Memory B cell (primary cell): ENCODE results near the gene PHGDH.
"Not testable (repeated sequence)": the region's sequence is repeated elsewhere in the genome, so short reads cannot be mapped to it uniquely, and the experiment has no call there.

Experiments used
- ATAC-seq: fragments of 150-1000 bp; cut with Tn5 transposase; 2 replicates; pipeline ENCODE4 v1.10.0; 2021; ENCODE audit warnings: low read depth, mild to moderate bottlenecking, moderate library complexity
- DNase-seq, 2 donors: peaks; one replicate each; pipeline ENCODE4 v3.0.0; 2022; ENCODE audit warnings: low spot score in 2 of 2
- H3K27ac Mint-ChIP-seq: one replicate; pipeline ENCODE4 v1.8.0; 2022; ENCODE audit warnings: mild to moderate bottlenecking, moderate library complexity, mixed read lengths
- H3K27me3 Mint-ChIP-seq: one replicate; pipeline ENCODE4 v1.8.0; 2022; ENCODE audit warnings: mixed read lengths
- H3K36me3 Mint-ChIP-seq: one replicate; pipeline ENCODE4 v1.8.0; 2022; ENCODE audit warnings: mild to moderate bottlenecking, mixed read lengths
- H3K4me1 Mint-ChIP-seq: one replicate; pipeline ENCODE4 v1.8.0; 2022; ENCODE audit warnings: mixed read lengths
- H3K4me3 Mint-ChIP-seq: one replicate; pipeline ENCODE4 v1.8.0; 2022; ENCODE audit warnings: mild to moderate bottlenecking, moderate library complexity, mixed read lengths
- H3K9me3 Mint-ChIP-seq: one replicate; pipeline ENCODE4 v1.8.0; 2022; ENCODE audit warnings: mixed read lengths

The PHGDH gene

GRCh38 chr1:119681560-119681959 lies 30.2 kb upstream of the PHGDH start:
- no peaks in the 10 kb centered on the region for H3K9me3 Mint-ChIP-seq
- H3K4me3 Mint-ChIP-seq = no peak overlapping the region
- ATAC-seq (no peak), DNase-seq (no peak)
- no peaks in the 10 kb centered on the region for H3K4me1 Mint-ChIP-seq
- H3K27ac Mint-ChIP-seq = no peak overlapping the region
- peaks cover 3% of the 10 kb centered on the region for H3K27me3 Mint-ChIP-seq
- no peaks in the 10 kb centered on the region for H3K36me3 Mint-ChIP-seq

GRCh38 chr1:119682141-119682540 lies 29.6 kb upstream of the PHGDH start:
- Mint-ChIP-seq H3K27me3 (peaks cover 3% of the 10 kb centered on the region), H3K9me3 (no peaks in the 10 kb centered on the region), H3K4me1 (no peaks in the 10 kb centered on the region), H3K4me3 (no peak overlapping the region), H3K27ac (no peak overlapping the region), H3K36me3 (no peaks in the 10 kb centered on the region)
- ATAC-seq (no peak), DNase-seq (no peak)

DNA sequence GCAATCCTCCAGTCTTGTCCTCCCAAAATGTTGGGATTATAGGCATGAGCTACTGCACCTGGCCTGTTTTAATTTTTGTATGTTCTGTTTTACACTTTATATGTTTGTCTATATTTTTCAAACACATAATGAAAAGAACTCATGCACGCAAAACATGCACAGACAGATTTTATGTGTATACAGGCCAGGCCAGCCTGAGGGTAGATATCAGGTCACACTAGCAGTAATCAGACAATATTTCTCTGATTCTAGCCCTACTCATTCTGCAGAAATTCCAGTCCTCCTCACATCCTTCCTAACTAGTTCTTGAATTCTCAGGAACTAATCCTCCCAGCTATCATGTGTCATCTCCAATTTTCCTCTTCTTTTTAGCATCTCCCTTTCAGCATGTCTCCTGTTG lies 27.8 kb upstream of the PHGDH start:
- no peak for DNase-seq
- peaks cover 1% of the 10 kb centered on the region for H3K27me3 Mint-ChIP-seq

DNA sequence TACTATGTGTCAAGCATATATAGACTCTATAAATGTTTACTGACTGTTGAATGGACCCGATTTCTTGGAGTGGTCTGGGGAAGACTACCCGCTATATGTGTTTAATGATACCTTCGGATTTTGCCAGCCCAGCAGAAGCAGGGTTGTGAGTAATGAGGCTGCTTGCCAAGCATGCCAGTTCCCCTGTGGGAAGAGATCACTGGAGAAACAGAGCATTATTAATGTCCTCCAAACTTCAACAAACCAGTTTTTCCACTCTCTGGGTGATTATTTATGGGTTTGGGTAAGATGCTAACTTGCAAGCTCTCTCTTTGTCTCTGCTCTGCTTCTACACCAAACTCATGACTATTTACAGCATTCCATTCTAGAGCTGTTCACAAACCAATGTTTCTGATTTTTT lies 25.1 kb upstream of the PHGDH start:
- Mint-ChIP-seq H3K36me3 (no peaks in the 10 kb centered on the region), H3K27me3 (no peaks in the 10 kb centered on the region), H3K4me3 (no peak overlapping the region), H3K27ac (no peak overlapping the region), H3K4me1 (no peaks in the 10 kb centered on the region), H3K9me3 (no peaks in the 10 kb centered on the region)
- DNase-seq = no peak
- ATAC-seq = no peak

More for the DNA sequence above, 27.8 kb upstream of the PHGDH start:
- ATAC-seq = no peak
- Mint-ChIP-seq H3K36me3 (no peaks in the 10 kb centered on the region), H3K4me1 (no peaks in the 10 kb centered on the region), H3K27ac (no peak overlapping the region), H3K9me3 (no peaks in the 10 kb centered on the region), H3K4me3 (no peak overlapping the region)

DNA sequence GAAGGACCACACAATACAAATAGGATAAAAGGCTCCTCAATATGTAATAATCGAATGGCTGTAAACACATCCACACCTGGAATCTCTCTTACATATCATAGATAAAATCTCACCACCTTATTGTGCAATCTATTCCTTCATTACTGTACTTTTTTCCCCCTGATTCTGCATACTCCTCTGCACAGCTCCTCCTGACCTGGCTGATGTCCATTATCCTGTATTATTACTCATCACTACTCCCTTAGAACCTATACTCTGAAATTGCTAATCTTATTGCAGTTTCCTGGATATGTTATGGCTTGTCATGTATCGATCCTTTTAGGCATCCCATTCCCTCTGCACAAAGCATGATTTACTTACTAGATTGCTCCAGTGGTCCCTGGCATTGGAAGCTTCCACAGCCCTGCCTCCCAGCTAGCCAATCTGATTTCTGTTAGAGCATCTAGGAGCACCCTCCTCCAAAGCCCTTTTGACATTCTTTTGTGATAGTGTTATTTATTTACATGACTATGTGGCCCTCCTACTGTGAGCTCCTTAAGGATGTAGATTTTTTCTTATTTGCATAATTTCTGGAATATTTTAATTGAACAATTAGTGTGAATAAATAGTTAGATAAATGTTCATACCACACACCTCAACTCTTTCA lies 24.2 kb upstream of the PHGDH start:
- no peak for DNase-seq
- no peaks in the 10 kb centered on the region for H3K4me1 Mint-ChIP-seq
- no peaks in the 10 kb centered on the region for H3K27me3 Mint-ChIP-seq
- no peak overlapping the region for H3K4me3 Mint-ChIP-seq
- H3K27ac Mint-ChIP-seq = no peak overlapping the region
- no peak for ATAC-seq
- no peaks in the 10 kb centered on the region for H3K36me3 Mint-ChIP-seq
- no peaks in the 10 kb centered on the region for H3K9me3 Mint-ChIP-seq

GRCh38 chr1:119688810-119689209 lies 22.9 kb upstream of the PHGDH start:
- no peak for ATAC-seq
- Mint-ChIP-seq H3K4me3 (no peak overlapping the region), H3K36me3 (peaks cover 3% of the 10 kb centered on the region), H3K4me1 (no peaks in the 10 kb centered on the region), H3K27me3 (peaks cover 1% of the 10 kb centered on the region), H3K9me3 (no peaks in the 10 kb centered on the region), H3K27ac (no peak overlapping the region)
- no peak for DNase-seq

DNA sequence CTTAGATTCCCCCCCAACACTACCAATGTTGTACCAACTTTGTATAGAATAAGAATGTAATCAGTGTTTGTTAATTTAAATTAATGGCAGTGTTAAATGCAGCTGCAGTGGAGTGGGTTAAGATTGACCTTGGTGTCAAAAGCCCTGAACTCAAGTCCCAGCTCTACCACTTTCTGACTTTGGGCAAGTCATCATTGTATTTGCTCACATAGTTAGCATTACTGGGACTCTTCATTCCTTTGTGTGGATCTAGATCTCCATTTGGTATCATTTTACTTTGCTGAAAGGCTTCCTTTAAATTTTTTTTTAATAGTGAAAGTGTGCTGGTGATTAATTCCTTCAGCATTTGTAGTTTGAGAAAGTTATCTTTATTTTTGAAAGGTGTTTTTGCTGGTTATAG lies 22.2 kb upstream of the PHGDH start:
- Mint-ChIP-seq H3K27ac (no peak overlapping the region), H3K4me3 (no peak overlapping the region), H3K4me1 (no peaks in the 10 kb centered on the region), H3K27me3 (peaks cover 3% of the 10 kb centered on the region), H3K36me3 (peaks cover 5% of the 10 kb centered on the region), H3K9me3 (no peaks in the 10 kb centered on the region)
- ATAC-seq (no peak), DNase-seq (no peak)

GRCh38 chr1:119696863-119697262 lies 14.9 kb upstream of the PHGDH start:
- H3K4me3 Mint-ChIP-seq, H3K36me3 Mint-ChIP-seq, H3K27ac Mint-ChIP-seq, H3K4me1 Mint-ChIP-seq, ATAC-seq, DNase-seq: not testable (repeated sequence)
- Mint-ChIP-seq H3K9me3 (peaks cover 13% of the 10 kb centered on the region), H3K27me3 (peaks cover 29% of the 10 kb centered on the region)

DNA sequence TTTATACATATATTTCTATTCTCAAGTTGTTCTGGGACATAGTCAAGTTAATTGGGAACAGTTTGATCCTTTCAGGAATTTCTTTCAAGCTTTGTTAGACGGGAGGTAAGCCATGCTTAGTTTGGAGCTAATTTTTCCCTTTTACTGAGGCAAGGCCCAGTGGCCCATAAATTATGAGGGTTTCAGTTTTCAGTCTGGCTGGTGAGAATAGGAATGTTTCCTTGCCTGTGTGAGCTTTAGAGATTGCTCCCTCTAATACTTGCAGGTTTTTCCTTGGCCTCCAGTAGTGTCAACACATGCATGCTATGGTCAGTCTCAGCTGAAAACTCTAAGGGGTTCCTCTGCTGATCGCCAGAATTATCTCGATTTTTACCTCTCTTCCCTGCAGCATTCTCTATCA lies 14.1 kb upstream of the PHGDH start:
- Mint-ChIP-seq H3K9me3 (peaks cover 20% of the 10 kb centered on the region), H3K27ac (no peak overlapping the region), H3K4me3 (no peak overlapping the region), H3K27me3 (peaks cover 28% of the 10 kb centered on the region), H3K4me1 (no peaks in the 10 kb centered on the region), H3K36me3 (peaks cover 7% of the 10 kb centered on the region)
- no peak for ATAC-seq
- no peak for DNase-seq

DNA sequence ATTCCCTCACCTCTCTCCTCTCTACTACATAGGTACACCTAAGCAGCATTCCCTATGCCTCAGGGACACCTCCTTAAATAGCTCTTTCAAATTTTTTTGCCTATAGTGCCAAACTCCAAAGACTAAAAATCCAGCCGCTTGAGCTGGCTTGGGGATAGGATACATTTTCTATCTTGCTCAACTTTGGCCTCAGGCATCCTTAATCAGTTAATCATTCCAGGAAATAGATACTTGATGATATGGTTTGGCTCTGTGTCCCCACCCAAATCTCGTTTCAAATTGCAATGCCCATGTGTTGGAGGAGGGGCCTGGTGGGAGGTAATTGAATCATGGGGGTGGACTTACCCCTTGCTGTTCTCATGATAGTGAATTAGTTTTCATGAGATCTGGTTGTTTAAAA lies 11.4 kb upstream of the PHGDH start:
- H3K4me1 Mint-ChIP-seq = no peaks in the 10 kb centered on the region
- H3K27ac Mint-ChIP-seq = no peak overlapping the region
- no peak overlapping the region for H3K4me3 Mint-ChIP-seq
- H3K36me3 Mint-ChIP-seq = peaks cover 5% of the 10 kb centered on the region
- no peak for DNase-seq
- no peak for ATAC-seq
- H3K27me3 Mint-ChIP-seq = peaks cover 28% of the 10 kb centered on the region
- H3K9me3 Mint-ChIP-seq = peaks cover 26% of the 10 kb centered on the region

- H3K4me3 Mint-ChIP-seq = no peak overlapping the region
- peaks cover 25% of the 10 kb centered on the region for H3K9me3 Mint-ChIP-seq
- H3K27ac Mint-ChIP-seq = no peak overlapping the region
- ATAC-seq (no peak), DNase-seq (no peak)
- H3K36me3 Mint-ChIP-seq = peaks cover 7% of the 10 kb centered on the region
- H3K27me3 Mint-ChIP-seq = peaks cover 26% of the 10 kb centered on the region
- no peaks in the 10 kb centered on the region for H3K4me1 Mint-ChIP-seq
Measured at GRCh38 chr1:119701659-119702058, 10.1 kb upstream of the PHGDH start.

GRCh38 chr1:119702384-119702783 lies 9.3 kb upstream of the PHGDH start:
- Mint-ChIP-seq H3K27me3 (peaks cover 26% of the 10 kb centered on the region), H3K9me3 (peaks cover 25% of the 10 kb centered on the region), H3K4me3 (no peak overlapping the region), H3K27ac (no peak overlapping the region), H3K4me1 (no peaks in the 10 kb centered on the region), H3K36me3 (peaks cover 7% of the 10 kb centered on the region)
- DNase-seq (no peak), ATAC-seq (no peak)

- Mint-ChIP-seq H3K4me3 (no peak overlapping the region), H3K27ac (no peak overlapping the region), H3K9me3 (peaks cover 25% of the 10 kb centered on the region), H3K4me1 (no peaks in the 10 kb centered on the region), H3K36me3 (peaks cover 7% of the 10 kb centered on the region), H3K27me3 (peaks cover 22% of the 10 kb centered on the region)
- ATAC-seq = no peak
- DNase-seq = no peak
Measured at GRCh38 chr1:119703666-119704450, 7.9 kb upstream of the PHGDH start.

DNA sequence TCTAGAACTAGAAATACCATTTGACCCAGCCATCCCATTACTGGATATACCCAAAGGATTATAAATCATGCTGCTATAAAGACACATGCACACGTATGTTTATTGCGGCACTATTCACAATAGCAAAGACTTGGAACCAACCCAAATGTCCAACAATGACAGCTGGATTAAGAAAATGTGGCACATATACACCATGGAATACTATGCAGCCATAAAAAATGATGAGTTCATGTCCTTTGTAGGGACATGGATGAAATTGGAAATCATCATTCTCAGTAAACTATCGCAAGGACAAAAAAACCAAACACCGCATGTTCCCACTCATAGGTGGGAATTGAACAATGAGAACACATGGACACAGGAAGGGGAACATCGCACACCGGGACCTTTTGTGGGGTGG lies 5.1 kb upstream of the PHGDH start:
- H3K27ac Mint-ChIP-seq, H3K36me3 Mint-ChIP-seq, H3K4me3 Mint-ChIP-seq, ATAC-seq, H3K4me1 Mint-ChIP-seq, H3K27me3 Mint-ChIP-seq, DNase-seq: not testable (repeated sequence)
- H3K9me3 Mint-ChIP-seq = peaks cover 14% of the 10 kb centered on the region

DNA sequence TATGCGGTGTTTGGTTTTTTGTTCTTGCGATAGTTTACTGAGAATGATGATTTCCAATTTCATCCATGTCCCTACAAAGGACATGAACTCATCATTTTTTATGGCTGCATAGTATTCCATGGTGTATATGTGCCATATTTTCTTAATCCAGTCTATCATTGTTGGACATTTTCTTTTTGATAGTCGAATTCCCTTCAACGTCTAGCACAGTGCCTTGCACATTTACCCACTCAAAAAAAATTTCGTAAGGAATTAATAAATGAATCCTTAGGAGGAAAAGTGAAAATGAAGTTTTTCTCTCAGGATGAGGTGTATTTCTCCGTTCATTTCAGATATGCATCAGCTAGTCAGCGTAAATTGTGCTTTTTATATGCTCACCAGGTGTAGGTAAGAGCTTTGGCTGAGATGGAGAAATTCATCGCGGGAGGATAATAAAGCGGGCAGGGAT lies 354 bp upstream of the PHGDH start:
- H3K27ac Mint-ChIP-seq, ATAC-seq, DNase-seq, H3K36me3 Mint-ChIP-seq, H3K27me3 Mint-ChIP-seq, H3K9me3 Mint-ChIP-seq: not testable (repeated sequence)
- H3K4me1 Mint-ChIP-seq = peaks cover 16% of the 10 kb centered on the region
- peak overlapping the region; percentile 87 for H3K4me3 Mint-ChIP-seq
